Endothelial cell of umbilical vein (primary cell): ENCODE data around the gene LYPD5. TPM values are rescaled to one million over a fixed set of nuclear protein-coding genes. Genes with fewer than 3 reads are reported as not detected.

ENCODE experiments used
- BruUV-seq: library from RNA; stranded (reverse); fragments of 400-500 nt; replicated peaks from 2 replicates; lab custom pipeline; 2021; lab: Mats Ljungman, UMichigan
- CTCF ChIA-PET: fragments of 300-600, 350-600 bp; sonication (Branson Sonifier 250); formaldehyde crosslinking; loops from one replicate; lab custom pipeline; 2021; ENCODE audit warnings: antibody characterized with exemption, inconsistent platforms; lab: Charles Lee
- POLR2A ChIA-PET: fragments of 300-600, 350-600 bp; sonication (Branson Sonifier 250); formaldehyde crosslinking; loops from one replicate; lab custom pipeline; 2021; ENCODE audit warnings: antibody characterized with exemption, inconsistent platforms; lab: Charles Lee
- DNase-seq: peaks from one replicate; pipeline ENCODE4 v3.0.0-alpha.2; 2011; ENCODE audit warnings: low read depth, low spot score
- FAIRE-seq: peaks from 2 replicates; lab custom pipeline; 2011; peaks lifted over from hg19 to GRCh38; lab: Jason Lieb, UNC
- H2AFZ ChIP-seq: 2 replicates; pipeline ENCODE4 v1.6.0; 2012; ENCODE audit warnings: low read depth, low read length, control low read depth, inconsistent platforms
- H3K27ac ChIP-seq: 2 replicates; pipeline ENCODE4 v1.5.1; 2011; ENCODE audit warnings: low read depth, mild to moderate bottlenecking, control low read depth, low read length, moderate library complexity; ENCODE audit not compliant: insufficient read depth
- H3K27me3 ChIP-seq, 2 experiments: 2 replicates each; pipeline versions ENCODE4 v1.6.0 to v1.6.1; 2011; ENCODE audit warnings: low read length in 2 of 2, mixed read lengths in 1 of 2; ENCODE audit not compliant: control insufficient read depth in 2 of 2, insufficient read depth in 2 of 2
- H3K36me3 ChIP-seq, 2 experiments: 2 replicates in 1 of 2; 3 replicates in 1 of 2; pipeline ENCODE4 v1.5.1; 2011; ENCODE audit warnings: low read length in 2 of 2, mild to moderate bottlenecking in 1 of 2, moderate library complexity in 1 of 2; ENCODE audit not compliant: control insufficient read depth in 2 of 2, insufficient read depth in 2 of 2; ENCODE audit errors: extremely low read depth in 1 of 2
- H3K4me1 ChIP-seq: 3 replicates; pipeline ENCODE4 v1.5.1; 2011; ENCODE audit warnings: mild to moderate bottlenecking, low read length; ENCODE audit not compliant: control insufficient read depth, insufficient read depth; ENCODE audit errors: extremely low read depth
- H3K4me2 ChIP-seq: 2 replicates; pipeline ENCODE4 v1.6.1; 2011; ENCODE audit warnings: low read length, control low read depth, mixed read lengths; ENCODE audit not compliant: insufficient read depth
- H3K4me3 ChIP-seq, 3 experiments: fragments of 200-600 bp in 1 of 3; sonication (generic), shearing (Covaris generic) in 1 of 3; replicated peaks in 1 of 3; 2 replicates each; pipeline ENCODE4 v1.5.1; 2011 to 2016; ENCODE audit warnings: control low read depth in 3 of 3, low read length in 3 of 3, mild to moderate bottlenecking in 2 of 3, inconsistent platforms in 1 of 3, low read depth in 1 of 3, moderate library complexity in 1 of 3; ENCODE audit not compliant: insufficient read depth in 1 of 3
- H3K79me2 ChIP-seq: 2 replicates; pipeline ENCODE4 v1.6.0; 2012; ENCODE audit warnings: low read length, inconsistent platforms; ENCODE audit not compliant: control insufficient read depth, insufficient read depth
- H3K9ac ChIP-seq: replicated peaks from 2 replicates; pipeline ENCODE3; 2011; ENCODE audit warnings: low read length, control low read depth; ENCODE audit not compliant: insufficient read depth; ENCODE audit errors: extremely low read depth
- H3K9me1 ChIP-seq: replicated peaks from 3 replicates; pipeline ENCODE4 v1.6.0; 2011; ENCODE audit warnings: mild to moderate bottlenecking, low read length; ENCODE audit not compliant: control insufficient read depth, insufficient read depth; ENCODE audit errors: extremely low read depth
- H3K9me3 ChIP-seq: replicated peaks from 2 replicates; pipeline ENCODE4 v1.5.1; 2012; ENCODE audit warnings: low read length, inconsistent platforms; ENCODE audit not compliant: control insufficient read depth, insufficient read depth
- H4K20me1 ChIP-seq: replicated peaks from 2 replicates; pipeline ENCODE3; 2011; ENCODE audit warnings: mild to moderate bottlenecking, low read length; ENCODE audit not compliant: control insufficient read depth, insufficient read depth; ENCODE audit errors: extremely low read depth
- EZH2 ChIP-seq: IDR thresholded peaks from 2 replicates; pipeline ENCODE4 v1.6.1; 2012; ENCODE audit warnings: borderline replicate concordance, low read depth, mild to moderate bottlenecking, moderate library complexity, low read length, inconsistent platforms; ENCODE audit not compliant: severe bottlenecking
- FOS ChIP-seq: IDR thresholded peaks from 2 replicates; pipeline ENCODE4 v1.6.1; 2011; ENCODE audit warnings: mild to moderate bottlenecking, low read length, moderate library complexity, borderline replicate concordance; ENCODE audit not compliant: insufficient read depth
- MYC ChIP-seq: IDR thresholded peaks from one replicate; pipeline ENCODE4 v1.6.1; 2011; ENCODE audit warnings: mild to moderate bottlenecking, low read depth, low read length
- POLR2AphosphoS5 ChIP-seq: IDR thresholded peaks from 2 replicates; pipeline ENCODE4 v1.6.1; 2012; ENCODE audit warnings: low read depth, mild to moderate bottlenecking, control low read depth, low read length, moderate library complexity; ENCODE audit not compliant: insufficient read depth
- dilution Hi-C: fragments of 300-500 bp; cut with MboI; formaldehyde crosslinking; loops from one replicate; pipeline ENCODE4 v1.15.0; 2019; ENCODE audit warnings: low sequenced_read_pairs; ENCODE audit not compliant: extremely low pct_ligation_motif_present
- intact Hi-C: fragments of 100-400 bp; cut with micrococcal nuclease; formaldehyde crosslinking; loops from one replicate; pipeline ENCODE4 v1.10.0; 2022
- polyA plus RNA-seq, 4 experiments: library from polyadenylated mRNA; depleted of rRNA in 3 of 4; stranded (reverse) in 3 of 4; unstranded in 1 of 4; fragments of >200 nt; gene quantifications; 2 replicates each; pipeline versions ENCODE4 v1.2.1 to v1.2.3, GENCODE V29; 2011 to 2012; ENCODE audit warnings: missing spikeins in 1 of 4
- total RNA-seq: library from RNA; stranded (reverse); gene quantifications from 2 replicates; pipeline ENCODE4 v1.2.3, GENCODE V29; 2021
- TF ChIP-seq, protein P1 (sequence below), 2 donors: IDR thresholded peaks; 1 replicate in 1 of 2; 2 replicates in 1 of 2; pipeline ENCODE4 v1.5.1; 2011; ENCODE audit warnings: low read length in 2 of 2, mild to moderate bottlenecking in 2 of 2, moderate library complexity in 2 of 2, control low read depth in 1 of 2, inconsistent platforms in 1 of 2, low read depth in 1 of 2; ENCODE audit not compliant: insufficient read depth in 1 of 2; ENCODE audit errors: extremely low read depth in 1 of 2

LYPD5 gene
- total and polyA plus RNA-seq, 2 donors (not counting 3 experiments of a cell fraction or from before 2014, with no cell fraction given) = 0.28 TPM; not detected in 1

DNA sequence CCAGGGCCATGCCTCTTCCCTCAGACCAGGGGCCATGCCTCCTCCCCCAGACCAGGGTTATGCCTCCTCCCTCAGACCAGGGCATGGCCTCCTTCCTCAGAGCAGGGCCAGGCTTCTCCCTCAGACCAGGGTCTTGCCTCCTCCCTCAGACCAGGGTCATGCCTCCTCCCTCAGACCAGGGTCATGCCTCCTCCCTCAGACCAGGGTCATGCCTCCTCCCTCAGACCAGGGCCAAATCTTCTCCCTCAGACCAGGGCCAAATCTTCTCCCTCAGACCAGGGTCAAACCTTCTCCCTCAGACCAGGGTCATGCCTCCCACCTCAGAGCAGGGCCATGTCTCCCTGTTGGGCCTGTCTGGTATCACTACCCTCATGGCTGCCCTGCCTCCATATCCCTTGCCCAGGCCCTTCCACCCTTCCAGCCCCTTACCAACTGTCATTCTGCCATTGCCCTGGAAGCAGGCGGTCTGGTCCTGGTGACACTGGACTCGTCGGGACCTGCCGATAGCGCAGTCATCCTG lies 4.2 kb downstream of the LYPD5 start:
- FAIRE-seq (no peak), DNase-seq (no peak)
- Histone ChIP-seq H2AFZ (peak overlapping the region; percentile 22), H3K4me3 (peak overlapping the region in 1 of 3 experiments; percentile 21), H3K9me1 (no peaks in the 10 kb centered on the region), H3K4me1 (peaks cover 13% of the 10 kb centered on the region), H3K9ac (no peak overlapping the region), H3K4me2 (peak overlapping the region; percentile 55), H3K36me3 (no peaks in the 10 kb centered on the region), H4K20me1 (no peaks in the 10 kb centered on the region), H3K79me2 (no peaks in the 10 kb centered on the region), H3K27me3 (peaks cover 4 to 8% of the 10 kb centered on the region in 2 experiments), H3K9me3 (no peaks in the 10 kb centered on the region), H3K27ac (no peak overlapping the region)
- TF ChIP-seq FOS = no peak
- TF ChIP-seq, protein P1, sequence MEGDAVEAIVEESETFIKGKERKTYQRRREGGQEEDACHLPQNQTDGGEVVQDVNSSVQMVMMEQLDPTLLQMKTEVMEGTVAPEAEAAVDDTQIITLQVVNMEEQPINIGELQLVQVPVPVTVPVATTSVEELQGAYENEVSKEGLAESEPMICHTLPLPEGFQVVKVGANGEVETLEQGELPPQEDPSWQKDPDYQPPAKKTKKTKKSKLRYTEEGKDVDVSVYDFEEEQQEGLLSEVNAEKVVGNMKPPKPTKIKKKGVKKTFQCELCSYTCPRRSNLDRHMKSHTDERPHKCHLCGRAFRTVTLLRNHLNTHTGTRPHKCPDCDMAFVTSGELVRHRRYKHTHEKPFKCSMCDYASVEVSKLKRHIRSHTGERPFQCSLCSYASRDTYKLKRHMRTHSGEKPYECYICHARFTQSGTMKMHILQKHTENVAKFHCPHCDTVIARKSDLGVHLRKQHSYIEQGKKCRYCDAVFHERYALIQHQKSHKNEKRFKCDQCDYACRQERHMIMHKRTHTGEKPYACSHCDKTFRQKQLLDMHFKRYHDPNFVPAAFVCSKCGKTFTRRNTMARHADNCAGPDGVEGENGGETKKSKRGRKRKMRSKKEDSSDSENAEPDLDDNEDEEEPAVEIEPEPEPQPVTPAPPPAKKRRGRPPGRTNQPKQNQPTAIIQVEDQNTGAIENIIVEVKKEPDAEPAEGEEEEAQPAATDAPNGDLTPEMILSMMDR (IDR thresholded peaks at IDR 0.05; ENCODE audit: extremely low read depth in 1 of 2, insufficient read depth in 1 of 2, low read depth in 1 of 2, low read length in 2 of 2) = no peak
- TF ChIP-seq EZH2 = no peak
- TF ChIP-seq POLR2AphosphoS5 = no peak
- intact Hi-C loops (no loop called here), dilution Hi-C loops (no loop called here)
- no TSS peak for BruUV-seq
- ChIA-PET CTCF (interaction anchor here (0.9 to 3.5 kb wide), 2 partner anchors 11 to 13 kb away, joined by 3 to 19 read pairs; no protein-coding TSS in a partner anchor), POLR2A (no interaction called here)

DNA sequence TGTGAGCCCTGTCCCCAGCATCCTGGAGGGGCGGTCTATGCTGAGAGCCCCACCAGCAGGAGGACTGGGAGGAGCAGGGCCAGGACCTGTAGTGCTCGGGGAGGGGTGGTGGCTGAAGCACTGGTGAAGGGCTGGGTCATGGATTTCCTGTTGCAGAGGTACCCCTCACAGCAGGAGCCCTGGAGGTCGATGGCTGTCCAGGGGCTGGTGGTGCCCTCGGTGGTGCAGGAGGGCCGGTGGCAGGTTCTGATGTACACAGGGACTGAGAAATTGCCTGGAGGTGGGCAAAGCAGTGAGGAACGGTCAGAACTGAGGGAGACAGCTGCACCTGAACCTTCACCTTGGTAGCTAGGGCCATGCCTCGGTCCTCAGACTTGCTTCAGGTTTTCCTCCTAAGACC lies 4.7 kb downstream of the LYPD5 start:
- Histone ChIP-seq H3K36me3 (no peaks in the 10 kb centered on the region), H4K20me1 (no peaks in the 10 kb centered on the region), H3K4me1 (peaks cover 13% of the 10 kb centered on the region), H3K9me1 (no peaks in the 10 kb centered on the region), H3K4me2 (no peak overlapping the region), H2AFZ (no peak overlapping the region), H3K27ac (no peak overlapping the region), H3K4me3 (no peak overlapping the region), H3K9me3 (no peaks in the 10 kb centered on the region), H3K79me2 (no peaks in the 10 kb centered on the region), H3K27me3 (peaks cover 4 to 8% of the 10 kb centered on the region in 2 experiments), H3K9ac (no peak overlapping the region)
- intact Hi-C loops (no loop called here), dilution Hi-C loops (no loop called here)
- TF ChIP-seq, protein P1 (IDR thresholded peaks at IDR 0.05; ENCODE audit: extremely low read depth in 1 of 2, insufficient read depth in 1 of 2, low read depth in 1 of 2, low read length in 2 of 2) = no peak
- TF ChIP-seq MYC = no peak
- CTCF ChIA-PET = interaction anchor here (0.9 to 3.5 kb wide), 3 partner anchors 11 to 52 kb away, joined by 3 to 19 read pairs (median 6); no protein-coding TSS in a partner anchor
- FAIRE-seq (no peak), DNase-seq (no peak)
- no TSS peak for BruUV-seq
- POLR2A ChIA-PET = no interaction called here
